SH-SY5Y (cell line): ENCODE results near the gene MRGPRF.

Source experiments
- GATA2 ChIP-seq: IDR thresholded peaks from 2 replicates; pipeline ENCODE4 v1.6.1; 2011; ENCODE audit warnings: mild to moderate bottlenecking, low read depth, low read length
- GATA3 ChIP-seq: IDR thresholded peaks from 2 replicates; pipeline ENCODE4 v1.6.1; 2011; ENCODE audit warnings: low read depth, mild to moderate bottlenecking, low read length, moderate library complexity

DNA sequence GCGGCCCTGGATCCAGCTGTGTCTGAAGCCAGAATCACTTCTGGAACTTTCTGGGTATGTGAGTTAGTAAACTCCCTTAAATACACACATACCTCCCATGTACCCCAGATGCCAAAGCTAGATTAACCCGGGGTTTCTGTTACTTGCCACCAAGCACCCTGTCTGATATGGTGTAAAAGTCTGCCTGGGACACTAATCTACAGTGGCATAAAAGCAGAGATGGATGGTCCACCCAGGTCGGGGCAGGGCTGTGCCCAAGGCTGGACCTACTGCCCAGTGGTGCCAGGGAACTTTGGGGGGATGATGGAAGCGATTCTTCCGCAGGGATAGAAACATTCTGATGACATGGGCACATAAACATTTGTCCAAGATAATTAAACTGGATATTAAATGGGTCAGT, 12.7 kb downstream of the MRGPRF start:
- TF ChIP-seq GATA3 (no peak), GATA2 (no peak)
